Left renal cortex interstitium (tissue), 4 donors: ENCODE data around the gene SLAMF8. TPM values are rescaled to one million over a fixed set of nuclear protein-coding genes. Genes with fewer than 3 reads are reported as not detected.

ENCODE experiments used
- DNase-seq, 4 donors: peaks; one replicate each; pipeline ENCODE4 v3.0.0-alpha.2; 2013; ENCODE audit warnings: low read depth in 4 of 4, low spot score in 2 of 4, missing footprints in 1 of 4
- polyA plus RNA-seq, 4 donors: library from polyadenylated mRNA; unstranded; fragments of 120-200 nt; gene quantifications; one replicate each; pipeline ENCODE4 v1.2.1, GENCODE V29; 2013; ENCODE audit not compliant: insufficient read length in 4 of 4

The SLAMF8 gene
- polyA plus RNA-seq, 4 donors, result 0.44 to 0.59 (median 0.55) TPM

DNA sequence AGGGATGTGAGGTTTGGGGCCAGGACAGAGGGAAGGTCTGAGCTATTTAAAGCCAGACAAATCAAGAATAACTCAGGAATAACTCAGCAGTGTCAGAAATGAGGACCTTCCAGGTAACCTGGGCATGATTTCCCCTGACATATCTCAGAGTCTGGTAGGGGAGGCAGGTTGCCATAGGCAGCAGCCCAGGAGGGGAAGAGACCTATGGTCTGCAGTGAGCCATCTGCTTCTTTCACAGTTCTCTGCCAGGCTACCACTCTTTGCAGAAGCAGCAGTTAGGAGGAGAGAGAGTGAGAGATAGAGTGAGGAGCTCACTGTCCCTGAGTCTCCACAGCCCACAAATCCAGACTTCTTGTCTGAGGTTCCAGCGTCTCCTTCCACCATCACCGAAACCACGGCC, 42.1 kb downstream of the SLAMF8 start:
- no peak for DNase-seq

DNA sequence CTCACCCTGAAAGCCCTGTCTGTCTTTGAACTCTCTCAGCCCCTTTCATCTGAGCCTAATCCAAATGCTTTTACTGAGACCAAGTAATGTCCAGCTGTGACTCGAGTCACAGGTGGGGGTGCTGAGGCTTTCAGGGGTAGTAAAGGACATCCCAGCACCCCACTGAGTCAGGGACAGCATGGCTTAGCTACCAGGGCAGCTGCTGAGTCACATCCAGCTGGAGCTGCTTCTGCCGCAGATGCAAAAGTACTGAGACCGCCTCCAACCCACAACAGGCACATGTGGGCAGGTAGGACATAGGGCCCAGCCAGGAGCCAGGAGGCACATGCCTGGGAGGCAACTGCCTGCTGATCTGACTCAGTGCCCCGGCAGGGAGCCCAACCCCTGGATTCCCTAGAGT, 42.5 kb downstream of the SLAMF8 start:
- DNase-seq, result no peak

DNA sequence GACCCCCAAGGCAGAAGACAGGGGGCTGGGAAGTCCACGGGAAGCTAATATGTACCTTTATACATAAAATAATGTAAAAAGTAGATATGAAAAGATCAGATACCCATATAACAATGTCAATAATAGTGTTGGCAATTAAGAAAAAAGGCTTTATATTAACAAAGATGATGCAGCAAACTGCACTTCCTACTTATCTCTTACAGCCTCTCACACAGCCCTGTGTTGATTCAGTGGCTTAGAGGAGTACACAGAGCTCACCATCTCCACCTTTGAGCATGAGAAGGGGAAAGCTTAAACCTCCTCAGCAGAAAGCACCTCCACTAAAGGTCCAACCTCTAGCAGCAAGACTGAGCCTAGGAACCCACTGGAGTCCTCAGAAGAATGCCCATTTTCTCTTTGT, 42.9 kb downstream of the SLAMF8 start:
- no peak for DNase-seq

DNA sequence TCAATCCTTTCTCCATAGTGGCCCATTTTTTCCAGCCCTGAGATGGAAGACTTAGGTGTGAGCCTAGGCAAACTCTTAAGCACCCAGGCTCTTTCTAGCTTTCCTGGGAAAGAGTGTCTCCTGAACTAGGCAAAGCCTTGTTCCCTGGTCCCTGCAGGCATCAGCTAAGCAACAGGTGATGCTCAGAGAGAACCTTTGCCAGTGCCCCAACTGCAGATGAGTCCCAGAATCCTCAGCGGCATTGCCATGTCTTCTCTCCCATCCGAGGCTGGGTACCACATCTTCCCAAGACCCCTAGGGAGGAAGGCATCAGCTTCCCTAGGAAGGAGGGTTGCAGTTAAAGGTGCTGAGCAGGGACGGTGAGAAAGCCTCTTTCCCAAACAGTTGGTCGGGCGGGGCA, 44.0 kb downstream of the SLAMF8 start:
- DNase-seq, result no peak

DNA sequence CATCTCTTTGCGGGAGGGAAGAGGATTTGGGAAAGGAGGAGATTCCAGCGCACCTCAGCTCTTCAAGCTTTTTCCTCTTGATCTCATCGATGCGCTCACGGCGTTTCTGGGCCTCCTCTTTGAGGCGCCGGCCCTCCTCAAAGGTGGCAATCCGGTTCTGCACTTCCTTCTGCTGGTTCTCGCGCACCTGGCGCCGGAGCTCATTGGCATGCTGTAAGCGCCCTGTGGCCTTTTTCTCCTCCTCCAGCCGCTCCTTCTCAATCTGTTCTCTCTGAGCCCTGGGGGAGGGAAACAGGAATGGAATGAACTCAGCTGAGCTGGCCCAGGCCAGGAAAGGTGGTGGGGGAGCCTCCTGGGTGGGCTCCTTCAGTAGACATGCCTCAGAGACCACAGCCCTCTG, 46.2 kb downstream of the SLAMF8 start:
- DNase-seq, result no peak

DNA sequence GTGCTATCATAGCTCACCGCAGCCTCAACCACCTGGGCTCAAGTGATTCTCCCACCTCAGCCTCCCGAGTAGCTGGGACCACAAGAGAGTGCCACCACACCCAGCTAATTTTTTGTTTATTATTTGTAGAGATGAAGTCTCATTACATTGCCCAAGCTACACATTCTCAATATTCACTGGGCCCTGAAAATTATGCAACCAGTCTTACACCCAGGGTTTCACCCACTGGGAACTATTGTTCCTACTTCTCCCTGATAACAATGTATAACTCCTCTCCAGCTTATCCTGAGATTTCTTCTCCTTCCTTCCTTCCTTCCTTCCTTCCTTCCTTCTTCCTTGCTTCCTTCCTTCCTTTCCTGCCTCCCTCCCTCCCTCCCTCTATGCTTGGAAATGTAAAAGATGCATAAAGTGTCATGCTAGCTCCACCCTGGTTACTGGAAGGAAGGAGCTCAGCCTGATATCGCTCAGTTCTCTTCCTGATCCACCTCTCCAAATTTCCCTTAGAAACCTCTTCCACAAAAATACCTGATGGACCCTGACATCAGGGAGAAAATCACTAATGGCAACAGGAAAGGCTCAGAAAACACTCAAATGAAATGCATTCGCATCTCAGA, 47.0 kb downstream of the SLAMF8 start:
- no peak for DNase-seq

DNA sequence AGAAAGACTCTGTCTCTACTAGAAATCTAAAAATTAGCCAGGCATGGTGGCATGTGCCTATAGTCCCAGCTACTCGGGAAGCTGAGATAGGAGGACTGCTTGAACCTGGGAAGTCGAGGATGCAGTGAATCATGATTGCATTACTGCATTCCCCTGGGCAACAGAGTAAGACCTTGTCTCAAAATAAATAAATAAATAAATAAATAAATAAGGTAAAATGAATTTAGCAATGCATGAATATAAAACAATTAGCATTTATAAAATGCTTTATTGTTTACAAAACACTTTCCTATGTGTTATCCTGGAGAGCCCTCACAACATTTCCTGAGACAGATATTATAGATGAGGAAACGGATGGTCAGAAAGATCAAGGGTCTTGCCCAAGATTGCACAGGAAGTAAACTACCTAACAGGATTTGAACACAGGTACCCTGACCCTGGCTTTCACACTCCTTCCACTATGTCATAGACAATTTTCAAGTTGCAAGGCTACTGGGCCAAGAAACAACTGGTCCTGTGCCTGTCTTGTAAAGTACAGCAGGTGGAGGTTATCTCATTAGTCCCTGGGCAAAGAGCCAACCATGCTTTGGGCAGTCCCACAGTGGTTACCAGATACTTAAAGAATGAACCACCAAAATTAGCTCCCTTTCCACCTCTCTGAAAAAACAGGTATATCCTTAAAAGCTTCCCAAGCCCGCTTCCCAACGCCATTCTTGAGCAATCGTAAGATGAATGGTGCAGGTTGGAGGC, 51.2 kb downstream of the SLAMF8 start:
- DNase-seq, result no peak

DNA sequence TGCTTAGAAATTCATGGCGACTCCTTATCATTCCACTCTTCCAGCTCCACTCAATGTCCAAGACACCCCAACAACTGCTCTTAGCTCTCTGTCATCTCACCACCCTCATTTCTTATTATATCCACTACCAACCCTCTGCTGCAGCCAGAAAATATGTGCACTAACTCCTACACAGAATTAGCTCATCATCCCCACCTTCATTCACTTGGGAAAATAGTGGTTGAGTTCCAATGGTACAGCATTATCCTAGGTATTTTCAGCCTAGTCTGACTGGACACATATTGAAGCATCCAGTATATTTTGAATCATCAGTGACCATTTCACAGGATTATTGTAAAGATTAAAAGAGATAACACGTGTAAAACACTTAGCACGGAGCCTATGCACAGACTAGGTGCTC, 52.5 kb downstream of the SLAMF8 start:
- DNase-seq, result no peak

DNA sequence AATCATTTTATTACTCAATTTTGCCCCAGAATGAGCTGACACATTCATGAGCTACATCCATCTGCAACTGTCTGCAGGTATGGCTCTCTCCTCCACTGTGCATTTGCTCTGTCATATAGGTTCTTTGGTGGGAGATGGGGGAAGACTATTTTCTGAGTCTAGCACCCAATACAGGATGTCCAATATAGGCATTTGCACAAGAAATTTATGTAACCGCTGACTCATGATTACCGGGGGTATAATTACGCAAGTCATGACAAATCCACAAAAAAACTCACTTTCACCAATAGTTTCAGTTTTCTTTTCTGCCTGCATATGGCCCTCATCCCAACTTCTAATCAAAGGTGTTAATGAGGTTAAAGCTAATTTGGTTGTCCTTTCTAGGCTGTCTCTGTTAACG, 53.3 kb downstream of the SLAMF8 start:
- no peak for DNase-seq

DNA sequence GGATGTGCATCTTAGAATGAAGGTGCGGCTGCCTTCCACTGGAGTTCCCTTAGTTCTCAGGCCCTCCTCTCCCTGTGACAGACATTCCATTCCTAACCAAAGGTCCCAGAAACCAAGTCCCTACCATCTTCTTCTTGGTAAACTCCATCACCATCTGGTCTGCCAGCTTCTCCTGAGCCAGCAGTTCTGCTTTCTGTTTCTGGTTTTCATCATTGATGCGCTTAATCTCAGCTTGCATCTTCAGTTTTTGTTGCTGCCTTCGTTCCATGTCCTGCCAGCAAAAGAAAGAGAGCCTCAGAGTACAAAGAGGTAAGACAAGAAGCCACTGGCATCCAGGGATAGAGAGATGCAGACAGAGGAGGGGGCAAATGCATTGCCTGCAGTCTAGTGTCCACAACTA, 53.8 kb downstream of the SLAMF8 start:
- no peak for DNase-seq

DNA sequence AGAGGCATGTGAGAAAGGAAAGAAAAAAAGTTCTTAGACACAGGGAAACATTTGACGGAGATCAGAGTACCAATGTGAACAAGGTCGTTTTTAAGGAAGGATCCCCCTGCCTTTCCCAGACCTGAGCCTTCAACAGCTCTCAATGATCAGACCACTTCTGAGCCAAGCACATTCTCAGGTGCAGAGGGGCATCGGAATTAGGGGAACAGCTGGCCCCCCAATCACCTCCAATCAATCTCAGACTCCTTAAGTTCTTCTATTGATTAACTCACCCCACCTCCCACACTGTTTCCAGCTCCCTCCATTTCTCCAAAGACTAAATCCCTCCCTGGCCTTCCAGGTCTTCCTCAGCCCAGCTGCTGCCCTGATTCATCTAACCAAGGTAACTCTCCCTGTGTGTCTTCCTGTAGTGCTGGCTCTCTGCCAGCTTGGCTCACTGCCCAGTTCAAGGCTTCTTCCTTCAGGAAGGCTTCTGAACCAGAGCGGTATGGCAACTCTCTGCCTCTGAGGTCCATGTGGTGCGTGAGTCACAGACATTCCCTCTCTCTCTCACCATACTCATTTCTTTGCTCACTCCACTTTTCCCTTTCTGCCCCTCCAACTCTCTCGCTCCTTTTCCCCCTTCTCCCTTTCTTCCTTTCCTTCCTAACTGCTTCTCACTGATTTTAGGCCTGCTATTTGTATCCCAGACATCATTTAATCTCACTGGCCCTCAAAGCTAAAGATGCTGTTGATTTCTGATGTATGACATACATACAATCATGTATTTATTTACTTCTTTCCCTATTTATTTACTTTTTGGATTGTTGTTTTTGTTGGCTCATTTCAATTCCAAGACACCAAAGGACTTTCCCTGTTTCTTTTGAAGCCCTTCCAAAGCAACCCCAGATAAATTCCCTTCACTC, 55.2 kb downstream of the SLAMF8 start:
- DNase-seq, result peak in 1 of 4 donors; percentile 55

DNA sequence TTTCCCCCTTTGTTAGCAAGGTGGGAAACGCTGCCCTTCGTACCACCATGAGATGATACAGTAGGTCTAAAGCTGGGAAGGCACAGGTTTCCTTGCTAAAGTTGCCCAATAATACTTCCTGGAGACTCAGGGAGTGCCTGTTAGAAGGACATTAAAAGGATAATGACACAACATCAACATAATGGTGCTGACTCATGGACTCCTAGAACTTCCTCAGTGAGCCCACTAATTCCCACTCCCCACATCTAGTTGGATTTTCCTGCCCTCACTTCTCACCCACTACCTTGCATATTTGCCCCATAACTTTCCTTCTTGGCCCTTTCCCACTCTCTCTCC, 55.8 kb downstream of the SLAMF8 start:
- no peak for DNase-seq

DNA sequence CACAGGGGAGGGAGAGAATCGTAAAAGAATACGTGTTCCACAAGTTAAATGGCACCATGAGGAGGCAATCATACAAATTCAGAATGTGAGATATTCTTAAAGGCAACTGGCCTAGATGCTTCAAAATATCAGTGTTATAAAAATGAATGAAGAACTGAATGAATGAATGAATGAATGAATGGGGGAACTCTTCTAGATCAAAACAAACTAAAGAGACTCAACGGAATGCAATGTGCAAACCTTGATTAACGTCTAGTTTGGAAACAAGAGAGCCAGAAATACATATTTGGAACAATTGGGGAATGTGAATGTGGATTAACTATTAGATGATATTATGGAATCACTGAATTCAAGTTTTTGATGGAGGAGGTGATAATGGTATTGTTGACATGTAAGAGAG, 56.5 kb downstream of the SLAMF8 start:
- no peak for DNase-seq

DNA sequence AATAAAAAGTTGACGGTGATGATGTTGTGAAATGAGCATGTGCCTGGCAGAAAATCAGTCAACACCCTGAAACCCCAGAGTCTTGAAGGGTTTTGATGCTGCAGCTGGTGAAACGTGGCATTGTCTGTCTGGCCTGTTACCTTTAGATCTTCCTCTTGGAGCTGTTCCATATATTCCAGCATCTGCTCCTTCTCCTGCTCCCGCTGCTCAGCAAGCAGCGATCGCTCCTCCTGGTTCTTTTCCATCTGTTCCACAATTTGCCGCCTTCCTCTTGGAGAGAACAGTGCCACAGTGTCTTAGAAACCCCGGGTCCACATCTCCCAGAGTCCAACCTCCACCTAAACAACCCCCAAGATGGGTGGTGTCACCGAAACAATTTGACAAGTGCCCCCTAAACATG, 57.6 kb downstream of the SLAMF8 start:
- no peak for DNase-seq

Other genes with a start within 250 kb of the SLAMF8 start
- gene APCS, start 239.0 kb upstream of the SLAMF8 start, polyA plus RNA-seq, result not detected
- not detected for gene CRP, start 112.3 kb upstream of the SLAMF8 start, polyA plus RNA-seq
- 10 to 100 TPM; 28.1 to 38.0 (median 30.8) TPM for gene DUSP23, start 45.9 kb upstream of the SLAMF8 start, polyA plus RNA-seq
- under 1 TPM; 0.13 to 0.49 (median 0.38) TPM for gene FCRL6, start 24.5 kb upstream of the SLAMF8 start, polyA plus RNA-seq
- gene VSIG8, start 35.8 kb downstream of the SLAMF8 start, polyA plus RNA-seq, result 1 to 10 TPM in 1 of 4 donors, under 1 TPM in 3; 0.39 to 1.2 (median 0.65) TPM
- gene CFAP45, start 73.3 kb downstream of the SLAMF8 start, polyA plus RNA-seq, result 1 to 10 TPM; 3.7 to 5.2 (median 4.3) TPM
- 100 to 1,000 TPM; 124 to 149 (median 130) TPM for gene TAGLN2, start 98.6 kb downstream of the SLAMF8 start, polyA plus RNA-seq
- gene IGSF9, start 118.7 kb downstream of the SLAMF8 start, polyA plus RNA-seq, result 10 to 100 TPM in 3 of 4 donors, 1 to 10 TPM in 1; 10.0 to 26.1 (median 18.3) TPM
- not detected for gene SLAMF9, start 127.4 kb downstream of the SLAMF8 start, polyA plus RNA-seq
- 10 to 100 TPM; 10.8 to 14.9 (median 11.6) TPM for gene PIGM, start 205.1 kb downstream of the SLAMF8 start, polyA plus RNA-seq
- 10 to 100 TPM; 23.4 to 30.9 (median 23.9) TPM for gene KCNJ10, start 243.3 kb downstream of the SLAMF8 start, polyA plus RNA-seq